PFSK-1 (cell line): ENCODE data around the gene PIK3R4.

ENCODE experiments used
- FOXP2 ChIP-seq: optimal IDR thresholded peaks from 2 replicates; pipeline ENCODE3; 2011; ENCODE audit warnings: borderline replicate concordance, control low read depth, inconsistent platforms; ENCODE audit not compliant: insufficient read depth; ENCODE audit errors: extremely low read length, extremely low read depth
- POLR2AphosphoS5 ChIP-seq: IDR thresholded peaks from 2 replicates; pipeline ENCODE4 v1.6.1; 2012; ENCODE audit warnings: low read depth, mild to moderate bottlenecking, control low read depth, low read length, moderate library complexity
- SIN3A ChIP-seq: IDR thresholded peaks from 2 replicates; pipeline ENCODE4 v1.6.1; 2012; ENCODE audit warnings: mild to moderate bottlenecking, low read length, moderate library complexity, borderline replicate concordance; ENCODE audit not compliant: insufficient read depth
- TAF1 ChIP-seq: IDR thresholded peaks from 2 replicates; pipeline ENCODE4 v1.6.1; 2012; ENCODE audit warnings: low read length, control low read depth, borderline replicate concordance; ENCODE audit not compliant: insufficient read depth
- TF ChIP-seq, protein P1 (sequence below), 2 experiments: IDR thresholded peaks; 2 replicates each; pipeline versions ENCODE4 v1.6.1 to v1.8.0; 2011 to 2012; ENCODE audit warnings: low read depth in 2 of 2, low read length in 2 of 2, control low read depth in 1 of 2, inconsistent platforms in 1 of 2, mild to moderate bottlenecking in 1 of 2, moderate library complexity in 1 of 2; ENCODE audit not compliant: insufficient read depth in 1 of 2

PIK3R4 gene

GRCh38 chr3:130783629-130784028 is 37.0 kb upstream of the PIK3R4 start:
- TF ChIP-seq TAF1 (no peak), POLR2AphosphoS5 (no peak), SIN3A (no peak), FOXP2 (no peak)
- TF ChIP-seq, protein P1, sequence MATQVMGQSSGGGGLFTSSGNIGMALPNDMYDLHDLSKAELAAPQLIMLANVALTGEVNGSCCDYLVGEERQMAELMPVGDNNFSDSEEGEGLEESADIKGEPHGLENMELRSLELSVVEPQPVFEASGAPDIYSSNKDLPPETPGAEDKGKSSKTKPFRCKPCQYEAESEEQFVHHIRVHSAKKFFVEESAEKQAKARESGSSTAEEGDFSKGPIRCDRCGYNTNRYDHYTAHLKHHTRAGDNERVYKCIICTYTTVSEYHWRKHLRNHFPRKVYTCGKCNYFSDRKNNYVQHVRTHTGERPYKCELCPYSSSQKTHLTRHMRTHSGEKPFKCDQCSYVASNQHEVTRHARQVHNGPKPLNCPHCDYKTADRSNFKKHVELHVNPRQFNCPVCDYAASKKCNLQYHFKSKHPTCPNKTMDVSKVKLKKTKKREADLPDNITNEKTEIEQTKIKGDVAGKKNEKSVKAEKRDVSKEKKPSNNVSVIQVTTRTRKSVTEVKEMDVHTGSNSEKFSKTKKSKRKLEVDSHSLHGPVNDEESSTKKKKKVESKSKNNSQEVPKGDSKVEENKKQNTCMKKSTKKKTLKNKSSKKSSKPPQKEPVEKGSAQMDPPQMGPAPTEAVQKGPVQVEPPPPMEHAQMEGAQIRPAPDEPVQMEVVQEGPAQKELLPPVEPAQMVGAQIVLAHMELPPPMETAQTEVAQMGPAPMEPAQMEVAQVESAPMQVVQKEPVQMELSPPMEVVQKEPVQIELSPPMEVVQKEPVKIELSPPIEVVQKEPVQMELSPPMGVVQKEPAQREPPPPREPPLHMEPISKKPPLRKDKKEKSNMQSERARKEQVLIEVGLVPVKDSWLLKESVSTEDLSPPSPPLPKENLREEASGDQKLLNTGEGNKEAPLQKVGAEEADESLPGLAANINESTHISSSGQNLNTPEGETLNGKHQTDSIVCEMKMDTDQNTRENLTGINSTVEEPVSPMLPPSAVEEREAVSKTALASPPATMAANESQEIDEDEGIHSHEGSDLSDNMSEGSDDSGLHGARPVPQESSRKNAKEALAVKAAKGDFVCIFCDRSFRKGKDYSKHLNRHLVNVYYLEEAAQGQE (IDR thresholded peaks at IDR 0.05; ENCODE audit: insufficient read depth in 1 of 2, low read depth in 2 of 2, low read length in 2 of 2), result no peak

DNA sequence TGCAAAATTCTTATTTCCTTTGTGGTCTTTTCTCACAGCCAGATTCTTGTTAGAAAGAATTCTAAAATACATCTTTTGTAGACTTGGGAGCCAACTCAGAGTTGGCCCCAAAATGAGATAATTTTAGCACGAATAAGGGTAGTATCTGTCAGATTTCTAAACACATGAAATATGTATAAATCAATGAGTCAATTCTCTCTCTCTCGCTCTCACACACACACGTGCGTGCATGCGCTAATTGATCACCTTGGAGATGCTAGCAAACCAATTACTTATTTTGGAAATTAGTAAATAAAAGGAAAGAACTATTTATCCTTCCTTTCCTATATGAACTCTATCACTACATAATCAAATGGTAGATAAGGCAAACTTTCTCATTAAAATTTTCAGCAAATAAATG is 32.9 kb upstream of the PIK3R4 start:
- TF ChIP-seq SIN3A (no peak), POLR2AphosphoS5 (no peak), TAF1 (no peak), FOXP2 (no peak)
- TF ChIP-seq, protein P1 (IDR thresholded peaks at IDR 0.05; ENCODE audit: insufficient read depth in 1 of 2, low read depth in 2 of 2, low read length in 2 of 2), result no peak

GRCh38 chr3:130779031-130779430 is 32.4 kb upstream of the PIK3R4 start:
- TF ChIP-seq, protein P1 (IDR thresholded peaks at IDR 0.05; ENCODE audit: insufficient read depth in 1 of 2, low read depth in 2 of 2, low read length in 2 of 2), result no peak
- TF ChIP-seq SIN3A (no peak), POLR2AphosphoS5 (no peak), TAF1 (no peak), FOXP2 (no peak)

DNA sequence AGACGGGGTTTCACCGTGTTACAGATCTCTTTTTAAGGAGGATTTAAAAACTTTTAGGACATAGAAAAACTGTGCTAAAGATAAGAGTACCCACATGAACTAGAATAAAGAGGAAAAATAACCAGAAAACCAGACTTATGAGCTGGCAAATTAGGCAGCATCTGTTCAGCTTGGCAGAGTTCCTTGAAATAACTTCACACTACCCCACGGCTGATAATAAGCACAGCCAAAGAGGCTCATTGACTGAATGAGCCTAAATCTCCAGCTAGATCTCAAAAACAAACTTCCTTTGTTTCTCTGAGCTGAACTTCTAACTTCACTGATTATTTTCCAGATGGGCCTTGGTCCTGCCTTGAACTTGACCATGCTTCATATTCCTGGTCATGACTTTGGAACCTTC is 26.7 kb upstream of the PIK3R4 start:
- TF ChIP-seq POLR2AphosphoS5, result no peak
- no peak for TF ChIP-seq TAF1
- TF ChIP-seq SIN3A, result no peak
- TF ChIP-seq FOXP2, result no peak
- TF ChIP-seq, protein P1 (IDR thresholded peaks at IDR 0.05; ENCODE audit: insufficient read depth in 1 of 2, low read depth in 2 of 2, low read length in 2 of 2), result no peak

GRCh38 chr3:130772129-130772528 is 25.5 kb upstream of the PIK3R4 start:
- TF ChIP-seq, protein P1 (IDR thresholded peaks at IDR 0.05; ENCODE audit: insufficient read depth in 1 of 2, low read depth in 2 of 2, low read length in 2 of 2), result no peak
- no peak for TF ChIP-seq FOXP2
- TF ChIP-seq POLR2AphosphoS5, result no peak
- TF ChIP-seq SIN3A, result no peak
- no peak for TF ChIP-seq TAF1
